Measurements from ENCODE around the gene SMIM35.

DNA sequence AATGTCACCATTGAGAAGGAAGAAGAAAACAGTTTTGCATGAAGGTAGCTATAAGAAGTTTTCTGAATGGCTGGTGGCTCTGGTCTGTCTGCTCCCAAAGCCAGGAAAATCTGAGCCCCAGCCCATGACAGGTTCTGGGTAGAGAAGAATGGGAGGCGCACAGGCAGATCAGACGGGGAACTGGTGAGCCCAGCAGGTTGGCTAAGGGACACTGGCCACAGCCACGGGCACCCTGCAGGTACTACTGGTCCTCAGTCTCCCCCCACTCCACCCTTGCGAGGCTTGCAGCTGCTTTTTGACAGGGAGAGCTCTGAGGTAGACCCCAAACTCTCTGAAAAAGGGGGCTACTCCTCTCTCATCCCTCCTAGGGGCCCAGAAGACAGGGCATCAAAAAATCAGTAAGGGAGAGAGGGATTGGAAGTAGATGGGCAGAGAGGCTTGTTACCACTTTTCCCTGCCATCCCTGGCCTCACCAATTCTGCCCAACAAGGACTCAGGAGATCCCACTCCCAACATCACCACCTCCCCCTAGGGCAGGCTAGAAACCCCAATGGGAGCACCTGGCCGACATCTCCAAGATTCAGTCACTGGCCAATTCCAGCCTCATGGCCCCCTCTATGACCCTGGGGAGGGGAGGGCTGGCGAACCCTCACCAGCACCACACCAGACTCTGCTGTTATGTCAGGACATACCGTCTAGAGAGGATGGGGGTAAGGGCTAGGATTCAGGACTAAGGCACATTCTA is 48.5 kb upstream of the SMIM35 start:
- TF ChIP-seq POLR2A (IDR thresholded peaks at IDR 0.05) (no peak), EP300 (IDR thresholded peaks at IDR 0.05; ENCODE audit: low read depth) (no peak), CTCF (IDR thresholded peaks at IDR 0.05) (no peak), POLR2AphosphoS5 (IDR thresholded peaks at IDR 0.05) (no peak)

Data from transverse colon (tissue), 4 donors.